Astrocyte (in vitro differentiated cells and primary cell): ENCODE measurements around the gene KDR. TPM values are rescaled to one million over a fixed set of nuclear protein-coding genes. Genes with fewer than 3 reads are reported as not detected.
A peak's percentile ranks its signal among the peaks of the same experiment; 100 is the strongest.

Source experiments
- DNase-seq: peaks from one replicate; pipeline ENCODE4 v3.0.0-alpha.2; 2010; ENCODE audit warnings: low read depth
- FAIRE-seq: peaks from 2 replicates; lab custom pipeline; 2011; peaks lifted over from hg19 to GRCh38; lab: Jason Lieb, UNC
- H2AFZ ChIP-seq: 2 replicates; pipeline ENCODE4 v1.6.0; 2012; ENCODE audit warnings: low read depth, low read length, inconsistent platforms
- H3K27ac ChIP-seq: 2 replicates; pipeline ENCODE4 v1.5.1; 2011; ENCODE audit warnings: low read depth, low read length, inconsistent platforms
- H3K27me3 ChIP-seq: 2 replicates; pipeline ENCODE4 v1.6.0; 2011; ENCODE audit warnings: low read length, inconsistent platforms; ENCODE audit not compliant: insufficient read depth
- H3K36me3 ChIP-seq: 2 replicates; pipeline ENCODE4 v1.5.1; 2011; ENCODE audit warnings: low read length, inconsistent platforms; ENCODE audit not compliant: insufficient read depth
- H3K4me1 ChIP-seq: 2 replicates; pipeline ENCODE4 v1.5.1; 2011; ENCODE audit warnings: low read length, inconsistent platforms; ENCODE audit not compliant: insufficient read depth
- H3K4me2 ChIP-seq: 2 replicates; pipeline ENCODE4 v1.6.0; 2012; ENCODE audit warnings: low read length, inconsistent platforms
- H3K4me3 ChIP-seq: 2 replicates; pipeline ENCODE4 v1.5.1; 2011; ENCODE audit warnings: low read depth, mild to moderate bottlenecking, low read length, inconsistent platforms; ENCODE audit not compliant: insufficient read depth
- H3K79me2 ChIP-seq: 2 replicates; pipeline ENCODE4 v1.6.0; 2012; ENCODE audit warnings: mild to moderate bottlenecking, low read length, inconsistent platforms; ENCODE audit not compliant: insufficient read depth
- H3K9ac ChIP-seq: 2 replicates; pipeline ENCODE4 v1.6.0; 2012; ENCODE audit warnings: mild to moderate bottlenecking, low read length, inconsistent platforms
- H3K9me3 ChIP-seq: 2 replicates; pipeline ENCODE4 v1.5.1; 2012; ENCODE audit warnings: low read depth, mild to moderate bottlenecking, low read length, inconsistent platforms; ENCODE audit not compliant: insufficient read depth
- H4K20me1 ChIP-seq: 2 replicates; pipeline ENCODE4 v1.6.0; 2012; ENCODE audit warnings: low read length, inconsistent platforms; ENCODE audit not compliant: insufficient read depth
- H3K27ac Mint-ChIP-seq: one replicate; pipeline ENCODE4 v1.8.0; 2021; ENCODE audit warnings: mild to moderate bottlenecking, mixed read lengths; ENCODE audit not compliant: unreplicated experiment
- H3K27me3 Mint-ChIP-seq: one replicate; pipeline ENCODE4 v1.8.0; 2021; ENCODE audit warnings: low read depth, mixed read lengths; ENCODE audit not compliant: unreplicated experiment
- H3K36me3 Mint-ChIP-seq: one replicate; pipeline ENCODE4 v1.8.0; 2021; ENCODE audit warnings: low read depth, mixed read lengths; ENCODE audit not compliant: unreplicated experiment
- H3K4me1 Mint-ChIP-seq: one replicate; pipeline ENCODE4 v1.8.0; 2021; ENCODE audit warnings: low read depth, mixed read lengths; ENCODE audit not compliant: unreplicated experiment
- H3K4me3 Mint-ChIP-seq: one replicate; pipeline ENCODE4 v1.8.0; 2021; ENCODE audit warnings: mild to moderate bottlenecking, moderate library complexity, mixed read lengths; ENCODE audit not compliant: unreplicated experiment
- H3K9me3 Mint-ChIP-seq: one replicate; pipeline ENCODE4 v1.8.0; 2021; ENCODE audit warnings: mild to moderate bottlenecking, mixed read lengths; ENCODE audit not compliant: unreplicated experiment
- EZH2 ChIP-seq: IDR thresholded peaks from 2 replicates; pipeline ENCODE4 v1.6.1; 2012; ENCODE audit warnings: mild to moderate bottlenecking, low read length, inconsistent platforms; ENCODE audit not compliant: insufficient read depth
- total RNA-seq: library from RNA; stranded (reverse); gene quantifications from 2 replicates; pipeline ENCODE4 v1.2.1, GENCODE V29; 2021
- TF ChIP-seq, protein P1 (sequence below): IDR thresholded peaks from 2 replicates; pipeline ENCODE4 v1.5.1; 2011; ENCODE audit warnings: low read depth, mild to moderate bottlenecking, inconsistent platforms, low read length, moderate library complexity; ENCODE audit not compliant: insufficient read depth

The KDR gene
- total RNA-seq, 1 donor from 2014 or later: 2.5 TPM

- Histone ChIP-seq H3K4me1 (peaks cover 16% of the 10 kb centered on the region), H2AFZ (peak overlapping the region; percentile 91), H3K4me2 (peak overlapping the region; percentile 99), H3K9ac (peak overlapping the region; percentile 68), H3K27ac (no peak overlapping the region), H3K27me3 (peaks cover 2% of the 10 kb centered on the region), H3K4me3 (peak overlapping the region; percentile 70), H3K9me3 (no peaks in the 10 kb centered on the region), H3K79me2 (peaks cover 3% of the 10 kb centered on the region), H3K36me3 (no peaks in the 10 kb centered on the region), H4K20me1 (no peaks in the 10 kb centered on the region)
- H3K27ac Mint-ChIP-seq: no peak overlapping the region
- peak overlapping the region; percentile 91 for H3K4me3 Mint-ChIP-seq
- DNase-seq (no peak), FAIRE-seq (no peak)
- H3K9me3 Mint-ChIP-seq: peaks cover 10% of the 10 kb centered on the region
- TF ChIP-seq EZH2: peak; percentile 21
- TF ChIP-seq, protein P1, sequence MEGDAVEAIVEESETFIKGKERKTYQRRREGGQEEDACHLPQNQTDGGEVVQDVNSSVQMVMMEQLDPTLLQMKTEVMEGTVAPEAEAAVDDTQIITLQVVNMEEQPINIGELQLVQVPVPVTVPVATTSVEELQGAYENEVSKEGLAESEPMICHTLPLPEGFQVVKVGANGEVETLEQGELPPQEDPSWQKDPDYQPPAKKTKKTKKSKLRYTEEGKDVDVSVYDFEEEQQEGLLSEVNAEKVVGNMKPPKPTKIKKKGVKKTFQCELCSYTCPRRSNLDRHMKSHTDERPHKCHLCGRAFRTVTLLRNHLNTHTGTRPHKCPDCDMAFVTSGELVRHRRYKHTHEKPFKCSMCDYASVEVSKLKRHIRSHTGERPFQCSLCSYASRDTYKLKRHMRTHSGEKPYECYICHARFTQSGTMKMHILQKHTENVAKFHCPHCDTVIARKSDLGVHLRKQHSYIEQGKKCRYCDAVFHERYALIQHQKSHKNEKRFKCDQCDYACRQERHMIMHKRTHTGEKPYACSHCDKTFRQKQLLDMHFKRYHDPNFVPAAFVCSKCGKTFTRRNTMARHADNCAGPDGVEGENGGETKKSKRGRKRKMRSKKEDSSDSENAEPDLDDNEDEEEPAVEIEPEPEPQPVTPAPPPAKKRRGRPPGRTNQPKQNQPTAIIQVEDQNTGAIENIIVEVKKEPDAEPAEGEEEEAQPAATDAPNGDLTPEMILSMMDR: no peak
- H3K4me1 Mint-ChIP-seq: peaks cover 6% of the 10 kb centered on the region
- H3K27me3 Mint-ChIP-seq: peaks cover 20% of the 10 kb centered on the region
- H3K36me3 Mint-ChIP-seq: no peaks in the 10 kb centered on the region
Observed at GRCh38 chr4:55124322-55125076, 896 bp downstream of the KDR start.

DNA sequence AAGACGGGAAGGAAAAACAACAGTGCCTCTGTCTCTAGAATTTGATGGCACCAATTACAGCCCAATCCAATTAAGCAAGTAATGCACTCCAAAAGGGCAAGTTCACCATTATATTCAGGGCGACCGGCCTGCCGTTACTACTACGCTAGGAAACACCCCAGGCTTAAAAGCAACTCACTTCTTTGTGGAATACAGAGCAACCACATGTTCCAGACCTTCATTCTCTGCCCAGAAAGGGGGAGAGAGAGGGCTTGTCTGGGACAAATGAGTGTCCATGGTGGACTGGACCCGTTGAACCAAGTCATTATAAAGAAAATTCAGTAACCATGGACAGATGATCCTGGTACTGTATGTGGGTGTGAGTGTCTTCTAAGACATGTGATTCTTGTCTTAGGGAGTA is 1.6 kb downstream of the KDR start:
- DNase-seq (no peak), FAIRE-seq (no peak)
- H3K4me1 ChIP-seq: peaks cover 16% of the 10 kb centered on the region
- Mint-ChIP-seq H3K9me3 (peaks cover 6% of the 10 kb centered on the region), H3K36me3 (no peaks in the 10 kb centered on the region), H3K27ac (no peak overlapping the region), H3K4me1 (peaks cover 6% of the 10 kb centered on the region), H3K27me3 (peaks cover 20% of the 10 kb centered on the region), H3K4me3 (peak overlapping the region; percentile 91)
- H3K27me3 ChIP-seq: peaks cover 2% of the 10 kb centered on the region
- H3K36me3 ChIP-seq: no peaks in the 10 kb centered on the region
- no peak overlapping the region for H3K27ac ChIP-seq
- H3K9ac ChIP-seq: no peak overlapping the region
- peaks cover 3% of the 10 kb centered on the region for H3K79me2 ChIP-seq
- H2AFZ ChIP-seq: no peak overlapping the region
- H3K9me3 ChIP-seq: no peaks in the 10 kb centered on the region
- TF ChIP-seq, protein P1: no peak
- no peak for TF ChIP-seq EZH2
- H4K20me1 ChIP-seq: no peaks in the 10 kb centered on the region
- H3K4me3 ChIP-seq: no peak overlapping the region
- peak overlapping the region; percentile 99 for H3K4me2 ChIP-seq

GRCh38 chr4:55122235-55122634 is 3.2 kb downstream of the KDR start:
- Mint-ChIP-seq H3K4me1 (peaks cover 8% of the 10 kb centered on the region), H3K27me3 (peaks cover 20% of the 10 kb centered on the region), H3K4me3 (no peak overlapping the region), H3K27ac (no peak overlapping the region), H3K9me3 (peaks cover 1% of the 10 kb centered on the region), H3K36me3 (no peaks in the 10 kb centered on the region)
- Histone ChIP-seq H3K4me2 (no peak overlapping the region), H3K9ac (no peak overlapping the region), H3K9me3 (no peaks in the 10 kb centered on the region), H3K4me3 (no peak overlapping the region), H3K4me1 (peaks cover 16% of the 10 kb centered on the region), H3K79me2 (peaks cover 3% of the 10 kb centered on the region), H3K27ac (no peak overlapping the region), H3K36me3 (no peaks in the 10 kb centered on the region), H3K27me3 (peaks cover 2% of the 10 kb centered on the region), H2AFZ (no peak overlapping the region), H4K20me1 (no peaks in the 10 kb centered on the region)
- FAIRE-seq (no peak), DNase-seq (no peak)
- TF ChIP-seq, protein P1: no peak
- no peak for TF ChIP-seq EZH2
